Measurements from ENCODE around the gene CDC42SE1.

DNA sequence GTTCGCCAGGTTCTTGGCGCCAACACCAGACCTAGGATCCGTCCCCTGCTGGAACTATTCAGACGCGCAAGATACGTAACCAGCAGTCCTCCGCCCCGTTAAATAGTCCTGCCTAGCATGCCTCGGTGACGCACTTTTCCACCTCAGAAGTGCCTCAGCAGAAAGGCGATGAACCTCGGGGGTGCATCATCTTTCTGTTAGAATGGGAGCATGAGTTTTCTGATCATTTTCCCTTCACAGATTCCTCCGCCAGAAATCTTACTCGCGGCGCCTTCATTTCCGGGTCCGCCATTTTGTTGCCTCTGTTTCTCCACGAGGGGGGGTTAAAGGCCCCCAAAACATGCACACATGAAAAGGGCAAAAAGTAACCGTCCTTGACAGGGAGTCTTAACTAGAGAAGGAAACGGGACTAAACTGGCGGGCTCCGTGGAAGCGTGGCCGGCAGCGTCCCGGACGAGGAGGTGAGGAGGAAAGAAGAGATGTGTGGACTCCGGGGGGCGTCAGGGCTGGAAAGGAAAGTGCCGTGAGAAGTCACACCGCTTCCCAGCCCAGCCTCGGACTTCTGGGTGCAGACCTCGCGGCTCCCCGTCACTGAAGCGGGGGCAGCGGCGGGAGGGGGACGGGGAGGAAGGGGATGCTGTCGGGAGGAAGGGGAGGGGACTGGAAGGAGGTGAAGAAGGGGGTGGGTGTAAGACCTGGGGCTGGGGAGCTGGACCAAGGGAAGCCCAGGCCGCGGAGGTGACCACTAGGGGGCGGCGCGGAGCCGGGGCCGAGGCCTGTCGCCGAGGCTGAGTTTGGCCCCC is 11.3 kb upstream of the CDC42SE1 start, which contains the start of gene GABPB2:
- TF ChIP-seq POLR2A (IDR thresholded peaks at IDR 0.05; ENCODE audit: low read depth) (peak; percentile 49), POLR2AphosphoS5 (IDR thresholded peaks at IDR 0.05) (peak; percentile 89 to 91)

All from esophagus muscularis mucosa (tissue), 2 donors.